Mesenchymal stem cell (in vitro differentiated cells and primary cell): ENCODE data around the gene TRPC4.
A peak's percentile ranks its signal among the peaks of the same experiment; 100 is the strongest.

ENCODE experiments used
- DNase-seq: peaks from one replicate; pipeline ENCODE4 v3.0.0-alpha.2; 2013
- H2AFZ ChIP-seq: one replicate; pipeline ENCODE4 v1.6.1; 2013; ENCODE audit warnings: low read depth, mild to moderate bottlenecking, control low read depth, inconsistent platforms, low read length, moderate library complexity
- H2AK5ac ChIP-seq: 2 replicates; pipeline ENCODE4 v1.6.1; 2013; ENCODE audit warnings: low read length, moderate library complexity, mild to moderate bottlenecking, inconsistent platforms; ENCODE audit not compliant: severe bottlenecking
- H2BK120ac ChIP-seq: one replicate; pipeline ENCODE4 v1.6.1; 2013; ENCODE audit warnings: low read depth, mild to moderate bottlenecking, inconsistent platforms, low read length, moderate library complexity
- H2BK12ac ChIP-seq, 2 experiments: one replicate each; pipeline ENCODE4 v1.6.1; 2013; ENCODE audit warnings: inconsistent platforms in 2 of 2, low read length in 2 of 2, mild to moderate bottlenecking in 2 of 2, moderate library complexity in 2 of 2, control low read depth in 1 of 2
- H2BK15ac ChIP-seq: one replicate; pipeline ENCODE4 v1.6.1; 2013; ENCODE audit warnings: mild to moderate bottlenecking, low read depth, inconsistent platforms; ENCODE audit not compliant: poor library complexity, severe bottlenecking
- H2BK5ac ChIP-seq: 2 replicates; pipeline ENCODE4 v1.6.1; 2013; ENCODE audit warnings: low read depth, mild to moderate bottlenecking, low read length, control low read depth, inconsistent platforms; ENCODE audit not compliant: poor library complexity, severe bottlenecking
- H3K14ac ChIP-seq, 2 experiments: one replicate each; pipeline ENCODE4 v1.6.1; 2013; ENCODE audit warnings: inconsistent platforms in 2 of 2, low read length in 2 of 2, control low read depth in 1 of 2, mild to moderate bottlenecking in 1 of 2, moderate library complexity in 1 of 2
- H3K18ac ChIP-seq, 2 experiments: one replicate each; pipeline ENCODE4 v1.6.1; 2013; ENCODE audit warnings: inconsistent platforms in 2 of 2, low read length in 2 of 2, control low read depth in 1 of 2, low read depth in 1 of 2, mild to moderate bottlenecking in 1 of 2
- H3K23ac ChIP-seq, 2 experiments: one replicate each; pipeline ENCODE4 v1.6.1; 2013; ENCODE audit warnings: inconsistent platforms in 2 of 2, low read length in 2 of 2, mild to moderate bottlenecking in 2 of 2, moderate library complexity in 2 of 2, control low read depth in 1 of 2
- H3K27ac ChIP-seq: 2 replicates; pipeline ENCODE4 v1.5.1; 2013; ENCODE audit warnings: mild to moderate bottlenecking, moderate library complexity, low read length, control low read depth, inconsistent platforms; ENCODE audit not compliant: poor library complexity, severe bottlenecking
- H3K27me3 ChIP-seq, 2 experiments: 2 replicates each; pipeline versions ENCODE4 v1.6.1 to v1.7.0; 2013; ENCODE audit warnings: low read length in 2 of 2, mild to moderate bottlenecking in 2 of 2, moderate library complexity in 2 of 2, control low read depth in 1 of 2, inconsistent platforms in 1 of 2; ENCODE audit not compliant: control insufficient read depth in 1 of 2, insufficient read depth in 1 of 2
- H3K36me3 ChIP-seq, 2 experiments: 2 replicates each; pipeline versions ENCODE4 v1.6.1 to v1.7.0; 2013; ENCODE audit warnings: low read length in 2 of 2, control low read depth in 1 of 2, inconsistent platforms in 1 of 2, low read depth in 1 of 2, mild to moderate bottlenecking in 1 of 2; ENCODE audit not compliant: insufficient read depth in 2 of 2, control insufficient read depth in 1 of 2
- H3K4ac ChIP-seq, 2 experiments: one replicate each; pipeline ENCODE4 v1.6.1; 2013; ENCODE audit warnings: inconsistent platforms in 2 of 2, low read length in 2 of 2, mild to moderate bottlenecking in 2 of 2, moderate library complexity in 2 of 2, control low read depth in 1 of 2, low read depth in 1 of 2
- H3K4me1 ChIP-seq: 2 replicates; pipeline ENCODE4 v1.6.1; 2013; ENCODE audit warnings: low read depth, low read length, control low read depth; ENCODE audit not compliant: control insufficient read depth, insufficient read depth
- H3K4me2 ChIP-seq: 2 replicates; pipeline ENCODE4 v1.6.1; 2013; ENCODE audit warnings: low read length, mild to moderate bottlenecking, inconsistent platforms; ENCODE audit not compliant: poor library complexity, severe bottlenecking
- H3K4me3 ChIP-seq, 2 experiments: 2 replicates each; pipeline versions ENCODE4 v1.5.1 to v1.7.0; 2013; ENCODE audit warnings: low read length in 2 of 2, mild to moderate bottlenecking in 2 of 2, control low read depth in 1 of 2, low read depth in 1 of 2; ENCODE audit not compliant: insufficient read depth in 1 of 2
- H3K79me1 ChIP-seq: replicated peaks from 2 replicates; pipeline ENCODE4 v1.6.1; 2013; ENCODE audit warnings: mild to moderate bottlenecking, control low read depth, low read length, inconsistent platforms; ENCODE audit not compliant: poor library complexity, severe bottlenecking
- H3K9ac ChIP-seq: 2 replicates; pipeline ENCODE4 v1.7.0; 2013; ENCODE audit warnings: mild to moderate bottlenecking, low read length, moderate library complexity
- H3K9me3 ChIP-seq: 2 replicates; pipeline ENCODE4 v1.7.0; 2013; ENCODE audit warnings: mild to moderate bottlenecking, low read length; ENCODE audit not compliant: control insufficient read depth
- H4K8ac ChIP-seq: one replicate; pipeline ENCODE4 v1.6.1; 2013; ENCODE audit warnings: inconsistent platforms, mild to moderate bottlenecking, low read length, moderate library complexity
- H4K91ac ChIP-seq: one replicate; pipeline ENCODE4 v1.6.1; 2013; ENCODE audit warnings: mild to moderate bottlenecking, low read length, inconsistent platforms
- WGBS: methylation state at CpG from one replicate; pipeline ENCODE4 v1.1.7; 2013; ENCODE audit warnings: mixed read lengths; 5-methylcytosine and 5-hydroxymethylcytosine counted together

The TRPC4 gene

DNA sequence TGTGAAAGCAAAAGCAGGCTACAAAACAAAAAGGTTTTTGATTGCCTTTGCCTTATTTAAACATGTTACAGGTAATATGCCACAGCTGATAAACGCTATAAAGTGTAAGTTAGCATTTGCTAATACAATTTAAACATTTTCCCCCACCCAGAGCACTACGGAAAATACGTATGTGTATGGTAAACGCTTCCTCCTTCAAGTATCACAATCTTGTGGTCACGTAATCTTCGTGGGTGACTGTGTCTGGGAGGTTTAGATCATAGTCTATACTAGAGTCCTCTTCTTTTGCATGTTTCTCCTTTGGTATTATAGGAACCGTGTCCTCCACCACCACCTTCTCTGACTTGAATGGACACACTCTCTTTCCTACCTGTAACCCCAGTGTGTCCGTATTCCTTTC, 232.9 kb downstream of the TRPC4 start:
- Histone ChIP-seq H3K9me3 (no peaks in the 10 kb centered on the region), H3K4ac (no peak overlapping the region), H3K14ac (no peak overlapping the region), H4K8ac (no peak overlapping the region), H4K91ac (no peak overlapping the region), H3K27me3 (no peaks in the 10 kb centered on the region), H3K4me3 (no peak overlapping the region), H3K4me1 (no peaks in the 10 kb centered on the region), H2AK5ac (no peak overlapping the region), H3K9ac (no peak overlapping the region), H2BK12ac (no peak overlapping the region), H3K27ac (no peak overlapping the region), H2BK15ac (no peak overlapping the region), H3K18ac (no peak overlapping the region), H3K36me3 (no peaks in the 10 kb centered on the region), H3K4me2 (no peak overlapping the region), H2BK5ac (no peak overlapping the region), H2AFZ (no peak overlapping the region), H3K79me1 (no peaks in the 10 kb centered on the region), H2BK120ac (no peak overlapping the region), H3K23ac (no peak overlapping the region)
- WGBS, result 97% methylated on average over 4 of the region's 8 CpGs
- no peak for DNase-seq

DNA sequence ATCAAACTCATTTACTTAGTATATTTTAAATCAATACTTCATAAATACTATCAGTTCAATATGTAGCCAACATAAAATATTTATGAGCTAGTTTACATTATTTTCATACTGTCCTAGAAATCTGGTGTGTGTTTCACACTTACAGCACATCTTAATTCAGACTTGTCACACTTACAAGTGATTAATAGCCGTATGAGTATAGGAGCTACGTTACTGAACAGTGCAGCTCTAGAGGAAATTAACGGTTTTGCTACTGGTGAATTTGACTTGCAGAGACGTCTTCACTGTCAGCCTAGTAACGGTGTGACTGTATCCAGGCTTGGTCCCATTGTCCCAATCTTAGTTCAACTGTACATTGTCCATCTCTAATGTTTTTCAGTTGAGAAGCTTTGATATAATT, 237.3 kb downstream of the TRPC4 start:
- Histone ChIP-seq H3K4ac (no peak overlapping the region), H3K23ac (no peak overlapping the region), H3K36me3 (no peaks in the 10 kb centered on the region), H4K91ac (no peak overlapping the region), H2BK5ac (no peak overlapping the region), H2AFZ (no peak overlapping the region), H2BK120ac (no peak overlapping the region), H3K4me1 (no peaks in the 10 kb centered on the region), H3K14ac (no peak overlapping the region), H3K4me2 (no peak overlapping the region), H2BK12ac (no peak overlapping the region), H3K27me3 (no peaks in the 10 kb centered on the region), H3K4me3 (no peak overlapping the region), H4K8ac (no peak overlapping the region), H3K9ac (no peak overlapping the region), H3K9me3 (no peaks in the 10 kb centered on the region), H3K18ac (no peak overlapping the region), H3K27ac (no peak overlapping the region), H3K79me1 (no peaks in the 10 kb centered on the region), H2AK5ac (no peak overlapping the region), H2BK15ac (no peak overlapping the region)
- no peak for DNase-seq
- 53% methylated on average over 4 of the region's 5 CpGs for WGBS

DNA sequence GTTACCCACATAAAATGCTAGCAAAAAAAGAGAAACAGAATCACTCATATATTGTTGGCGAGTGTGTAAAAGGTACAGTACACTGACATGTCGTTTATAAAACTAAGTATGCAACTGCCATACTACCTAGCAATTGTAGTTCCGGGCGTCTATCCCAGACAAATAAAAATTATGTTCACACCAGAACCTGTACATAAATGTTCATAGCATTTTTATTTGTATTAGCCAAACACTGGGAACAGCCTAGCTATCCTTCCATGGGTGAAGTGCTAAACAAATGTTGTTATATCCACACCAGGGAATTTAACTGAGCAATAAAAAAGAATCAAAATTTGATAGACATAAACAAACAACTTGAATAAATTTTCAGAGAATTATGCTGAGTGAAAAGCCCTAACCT, 242.1 kb downstream of the TRPC4 start:
- no peak for DNase-seq
- Histone ChIP-seq H3K4ac (no peak overlapping the region), H3K27ac (no peak overlapping the region), H3K4me3 (no peak overlapping the region), H3K27me3 (no peaks in the 10 kb centered on the region), H2BK5ac (no peak overlapping the region), H3K23ac (no peak overlapping the region), H3K18ac (no peak overlapping the region), H3K4me2 (no peak overlapping the region), H2BK15ac (no peak overlapping the region), H2BK12ac (no peak overlapping the region), H4K8ac (no peak overlapping the region), H2BK120ac (no peak overlapping the region), H4K91ac (no peak overlapping the region), H3K14ac (no peak overlapping the region), H3K79me1 (no peaks in the 10 kb centered on the region), H3K9ac (no peak overlapping the region), H2AFZ (no peak overlapping the region), H3K9me3 (no peaks in the 10 kb centered on the region), H2AK5ac (no peak overlapping the region), H3K4me1 (no peaks in the 10 kb centered on the region), H3K36me3 (no peaks in the 10 kb centered on the region)
- whole genome bisulfite sequencing, result 95% methylated on average over 3 of the region's 4 CpGs

DNA sequence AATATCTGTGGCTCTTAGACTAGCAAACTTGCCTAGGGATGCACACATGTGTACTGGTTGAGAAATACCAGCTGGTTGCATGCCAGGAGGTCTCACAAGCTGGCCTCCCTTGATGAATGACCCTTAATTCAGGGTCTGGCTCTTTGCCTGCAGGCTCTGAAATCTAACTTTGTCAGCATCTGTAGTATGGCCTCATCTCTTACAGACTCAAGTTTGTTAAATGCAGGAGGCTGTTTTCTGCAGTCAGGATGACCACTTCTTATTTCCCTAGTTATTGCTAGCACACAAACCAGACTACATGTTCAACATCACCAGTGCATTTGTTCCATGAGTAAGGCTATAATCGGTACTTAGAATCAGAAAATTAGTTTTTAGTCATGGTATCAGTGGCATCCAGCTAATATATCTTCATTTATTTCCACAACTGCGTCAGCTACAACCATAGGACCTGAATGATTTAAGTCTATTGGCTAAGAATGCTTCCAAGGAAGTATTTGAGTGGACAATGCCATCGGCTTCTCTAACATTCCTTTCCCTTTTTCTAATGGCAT, 247.7 kb downstream of the TRPC4 start:
- H3K4ac ChIP-seq, result no peak overlapping the region
- H2BK5ac ChIP-seq, result no peak overlapping the region
- H3K36me3 ChIP-seq, result no peaks in the 10 kb centered on the region
- no peak overlapping the region for H3K4me2 ChIP-seq
- H3K27ac ChIP-seq, result no peak overlapping the region
- no peak overlapping the region for H3K4me3 ChIP-seq
- no peaks in the 10 kb centered on the region for H3K9me3 ChIP-seq
- no peak overlapping the region for H2AFZ ChIP-seq
- H3K79me1 ChIP-seq, result no peaks in the 10 kb centered on the region
- H2BK120ac ChIP-seq, result no peak overlapping the region
- H3K23ac ChIP-seq, result no peak overlapping the region
- DNase-seq, result peak; percentile 79
- no peak overlapping the region for H3K9ac ChIP-seq
- no peak overlapping the region for H2BK15ac ChIP-seq
- H3K4me1 ChIP-seq, result peaks cover 2% of the 10 kb centered on the region
- H3K14ac ChIP-seq, result no peak overlapping the region
- no peak overlapping the region for H3K18ac ChIP-seq
- no peaks in the 10 kb centered on the region for H3K27me3 ChIP-seq
- 50% methylated on average over 1 of the region's 3 CpGs for WGBS
- no peak overlapping the region for H2AK5ac ChIP-seq
- no peak overlapping the region for H4K91ac ChIP-seq
- H2BK12ac ChIP-seq, result no peak overlapping the region
- H4K8ac ChIP-seq, result no peak overlapping the region
